RWPE2 (cell line): ENCODE measurements around the gene CDH1.
A peak's percentile ranks its signal among the peaks of the same experiment; 100 is the strongest.

Source experiments
- ATAC-seq: fragments of 200-7000 bp; cut with Tn5 transposase; 3 replicates; pipeline ENCODE4 v1.9.1; 2021; ENCODE audit warnings: low read depth
- DNase-seq: peaks from one replicate; pipeline ENCODE4 v3.0.0-alpha.2; 2020; ENCODE audit warnings: low spot score
- H3K27ac ChIP-seq: fragments of 450-650 bp; 2 replicates; pipeline ENCODE4 v1.5.1; 2017; ENCODE audit warnings: mild to moderate bottlenecking; ENCODE audit not compliant: poor library complexity, severe bottlenecking
- H3K27me3 ChIP-seq: fragments of 250-450 bp; sonication (Bioruptor Pico); 2 replicates; pipeline ENCODE4 v1.5.1; 2021; ENCODE audit warnings: mild to moderate bottlenecking, moderate library complexity; ENCODE audit not compliant: insufficient read depth, poor library complexity, severe bottlenecking
- H3K36me3 ChIP-seq: fragments of 250-450 bp; sonication (Bioruptor Pico); 2 replicates; pipeline ENCODE4 v1.5.1; 2020; ENCODE audit warnings: low read depth, mild to moderate bottlenecking, moderate library complexity
- H3K4me1 ChIP-seq: fragments of 250-450 bp; sonication (Bioruptor Pico); 2 replicates; pipeline ENCODE4 v1.5.1; 2021; ENCODE audit warnings: mild to moderate bottlenecking, moderate library complexity; ENCODE audit not compliant: insufficient read depth, poor library complexity, severe bottlenecking
- H3K4me3 ChIP-seq: fragments of 250-450 bp; sonication (Bioruptor Pico); 2 replicates; pipeline ENCODE4 v1.5.1; 2021; ENCODE audit warnings: mild to moderate bottlenecking, moderate library complexity; ENCODE audit not compliant: severe bottlenecking
- H3K9me3 ChIP-seq: fragments of 250-450 bp; sonication (Bioruptor Pico); 2 replicates; pipeline ENCODE4 v1.5.1; 2021; ENCODE audit warnings: mild to moderate bottlenecking, moderate library complexity; ENCODE audit not compliant: severe bottlenecking
- TF ChIP-seq, protein P1 (sequence below): fragments of 450-650 bp; IDR thresholded peaks from one replicate; pipeline ENCODE4 v1.5.1; 2017; ENCODE audit warnings: mild to moderate bottlenecking, moderate library complexity; ENCODE audit not compliant: poor library complexity, severe bottlenecking

CDH1 gene

GRCh38 chr16:68750193-68750695 is 13.2 kb downstream of the CDH1 start:
- Histone ChIP-seq H3K27ac (peak overlapping the region; percentile 23), H3K4me3 (no peak overlapping the region), H3K4me1 (peaks cover 51% of the 10 kb centered on the region), H3K36me3 (peaks cover 46% of the 10 kb centered on the region), H3K9me3 (no peaks in the 10 kb centered on the region), H3K27me3 (no peaks in the 10 kb centered on the region)
- ATAC-seq: no peak
- TF ChIP-seq, protein P1, sequence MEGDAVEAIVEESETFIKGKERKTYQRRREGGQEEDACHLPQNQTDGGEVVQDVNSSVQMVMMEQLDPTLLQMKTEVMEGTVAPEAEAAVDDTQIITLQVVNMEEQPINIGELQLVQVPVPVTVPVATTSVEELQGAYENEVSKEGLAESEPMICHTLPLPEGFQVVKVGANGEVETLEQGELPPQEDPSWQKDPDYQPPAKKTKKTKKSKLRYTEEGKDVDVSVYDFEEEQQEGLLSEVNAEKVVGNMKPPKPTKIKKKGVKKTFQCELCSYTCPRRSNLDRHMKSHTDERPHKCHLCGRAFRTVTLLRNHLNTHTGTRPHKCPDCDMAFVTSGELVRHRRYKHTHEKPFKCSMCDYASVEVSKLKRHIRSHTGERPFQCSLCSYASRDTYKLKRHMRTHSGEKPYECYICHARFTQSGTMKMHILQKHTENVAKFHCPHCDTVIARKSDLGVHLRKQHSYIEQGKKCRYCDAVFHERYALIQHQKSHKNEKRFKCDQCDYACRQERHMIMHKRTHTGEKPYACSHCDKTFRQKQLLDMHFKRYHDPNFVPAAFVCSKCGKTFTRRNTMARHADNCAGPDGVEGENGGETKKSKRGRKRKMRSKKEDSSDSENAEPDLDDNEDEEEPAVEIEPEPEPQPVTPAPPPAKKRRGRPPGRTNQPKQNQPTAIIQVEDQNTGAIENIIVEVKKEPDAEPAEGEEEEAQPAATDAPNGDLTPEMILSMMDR: no peak
- no peak for DNase-seq

DNA sequence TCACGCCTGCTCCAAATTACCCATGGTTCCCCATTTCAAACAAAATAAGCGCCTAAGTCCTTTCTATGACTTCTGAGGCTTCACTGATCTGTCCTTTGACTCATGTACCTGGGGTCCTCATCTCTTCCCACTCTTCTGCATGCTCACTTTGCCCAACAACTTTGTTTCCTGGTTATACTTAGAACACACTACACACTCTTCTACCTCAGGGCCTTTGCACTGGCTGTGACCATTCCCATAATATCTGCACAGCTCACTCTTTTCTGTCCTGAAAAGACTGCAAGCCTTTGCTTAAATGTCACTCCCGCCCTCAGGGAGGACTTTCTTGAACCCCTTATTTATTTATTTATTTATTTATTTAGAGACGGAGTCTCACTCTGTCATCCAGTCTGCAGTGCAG is 14.1 kb downstream of the CDH1 start:
- H3K4me3 ChIP-seq: no peak overlapping the region
- H3K27me3 ChIP-seq: no peaks in the 10 kb centered on the region
- peak overlapping the region; percentile 99 for H3K27ac ChIP-seq
- TF ChIP-seq, protein P1: no peak
- H3K36me3 ChIP-seq: peaks cover 39% of the 10 kb centered on the region
- H3K9me3 ChIP-seq: no peaks in the 10 kb centered on the region
- no peak for DNase-seq
- H3K4me1 ChIP-seq: peaks cover 51% of the 10 kb centered on the region
- no peak for ATAC-seq

GRCh38 chr16:68752602-68753001 is 15.5 kb downstream of the CDH1 start:
- ATAC-seq (peak; percentile 4; the same call in 1 of the 3 replicates), DNase-seq (no peak)
- Histone ChIP-seq H3K36me3 (peaks cover 46% of the 10 kb centered on the region), H3K4me3 (no peak overlapping the region), H3K27ac (peak overlapping the region; percentile 99), H3K9me3 (no peaks in the 10 kb centered on the region), H3K4me1 (peaks cover 53% of the 10 kb centered on the region), H3K27me3 (no peaks in the 10 kb centered on the region)
- TF ChIP-seq, protein P1: no peak

- peaks cover 55% of the 10 kb centered on the region for H3K4me1 ChIP-seq
- H3K27ac ChIP-seq: peak overlapping the region; percentile 99
- no peak for ATAC-seq
These were observed 17.1 kb downstream of the CDH1 start for GRCh38 chr16:68754084-68754792.

More at GRCh38 chr16:68754084-68754792, 17.1 kb downstream of the CDH1 start:
- TF ChIP-seq, protein P1: no peak
- Histone ChIP-seq H3K9me3 (no peaks in the 10 kb centered on the region), H3K27me3 (no peaks in the 10 kb centered on the region), H3K36me3 (peaks cover 44% of the 10 kb centered on the region), H3K4me3 (no peak overlapping the region)
- DNase-seq: no peak
